ENCODE results near the gene AMER3.

Gene AMER3

GRCh38 chr2:130762031-130762909 lies 6.9 kb downstream of the AMER3 start:
- Histone ChIP-seq H3K9me3 (ENCODE audit: insufficient read depth, low read depth, low read length) (no peaks in the 10 kb centered on the region; the same call in 1 of the 2 replicates), H3K9ac (ENCODE audit: low read depth, low read length, poor library complexity, severe bottlenecking) (no peak overlapping the region), H3K4me1 (ENCODE audit: insufficient read depth, low read length, poor library complexity, severe bottlenecking) (no peaks in the 10 kb centered on the region), H2AFZ (ENCODE audit: low read length) (no peak overlapping the region), H3K79me2 (ENCODE audit: insufficient read depth, low read length) (no peaks in the 10 kb centered on the region), H3K27me3 (ENCODE audit: insufficient read depth, low read length, poor library complexity, severe bottlenecking) (no peaks in the 10 kb centered on the region), H3F3A (ENCODE audit: low read depth) (no peaks in the 10 kb centered on the region), H4K20me1 (ENCODE audit: insufficient read depth, low read length, poor library complexity, severe bottlenecking) (no peaks in the 10 kb centered on the region), H3K4me3 (ENCODE audit: low read length, poor library complexity, severe bottlenecking) (no peak overlapping the region), H3K36me3 (ENCODE audit: insufficient read depth, low read length) (no peaks in the 10 kb centered on the region), H3K4me2 (ENCODE audit: low read depth, low read length, poor library complexity, severe bottlenecking) (no peak overlapping the region), H3K9me2 (replicated peaks; ENCODE audit: low read depth, low read length) (no peaks in the 10 kb centered on the region)
- no peak for TF ChIP-seq CTCF (conservative IDR thresholded peaks at IDR 0.05; ENCODE audit: low read length)
- no peak for TF ChIP-seq EZH2phosphoT487 (IDR thresholded peaks at IDR 0.05; ENCODE audit: borderline replicate concordance)

- no peaks in the 10 kb centered on the region for H3K4me1 ChIP-seq (ENCODE audit: insufficient read depth, low read length, poor library complexity, severe bottlenecking)
- no peaks in the 10 kb centered on the region for H3K79me2 ChIP-seq (ENCODE audit: insufficient read depth, low read length)
- no peaks in the 10 kb centered on the region for H3K36me3 ChIP-seq (ENCODE audit: insufficient read depth, low read length)
- H3F3A ChIP-seq (ENCODE audit: low read depth): no peaks in the 10 kb centered on the region
- H3K9me3 ChIP-seq (ENCODE audit: insufficient read depth, low read depth, low read length): no peaks in the 10 kb centered on the region; the same call in 1 of the 2 replicates
- no peak overlapping the region for H3K4me2 ChIP-seq (ENCODE audit: low read depth, low read length, poor library complexity, severe bottlenecking)
- no peaks in the 10 kb centered on the region for H3K27me3 ChIP-seq (ENCODE audit: insufficient read depth, low read length, poor library complexity, severe bottlenecking)
- no peak overlapping the region for H3K9ac ChIP-seq (ENCODE audit: low read depth, low read length, poor library complexity, severe bottlenecking)
- TF ChIP-seq CTCF (conservative IDR thresholded peaks at IDR 0.05; ENCODE audit: low read length): no peak
- no peak for TF ChIP-seq EZH2phosphoT487 (IDR thresholded peaks at IDR 0.05; ENCODE audit: borderline replicate concordance)
- no peaks in the 10 kb centered on the region for H3K9me2 ChIP-seq (replicated peaks; ENCODE audit: low read depth, low read length)
- no peaks in the 10 kb centered on the region for H4K20me1 ChIP-seq (ENCODE audit: insufficient read depth, low read length, poor library complexity, severe bottlenecking)
- no peak overlapping the region for H3K4me3 ChIP-seq (ENCODE audit: low read length, poor library complexity, severe bottlenecking)
- H2AFZ ChIP-seq (ENCODE audit: low read length): no peak overlapping the region
These were observed 7.6 kb downstream of the AMER3 start for GRCh38 chr2:130762910-130763385.

GRCh38 chr2:130763405-130763804 lies 8.1 kb downstream of the AMER3 start:
- H3K27me3 ChIP-seq (ENCODE audit: insufficient read depth, low read length, poor library complexity, severe bottlenecking): no peaks in the 10 kb centered on the region
- H3K4me2 ChIP-seq (ENCODE audit: low read depth, low read length, poor library complexity, severe bottlenecking): no peak overlapping the region
- no peaks in the 10 kb centered on the region for H3K36me3 ChIP-seq (ENCODE audit: insufficient read depth, low read length)
- H4K20me1 ChIP-seq (ENCODE audit: insufficient read depth, low read length, poor library complexity, severe bottlenecking): no peaks in the 10 kb centered on the region
- no peak overlapping the region for H2AFZ ChIP-seq (ENCODE audit: low read length)
- H3K79me2 ChIP-seq (ENCODE audit: insufficient read depth, low read length): no peaks in the 10 kb centered on the region
- no peak overlapping the region for H3K4me3 ChIP-seq (ENCODE audit: low read length, poor library complexity, severe bottlenecking)
- no peaks in the 10 kb centered on the region for H3K4me1 ChIP-seq (ENCODE audit: insufficient read depth, low read length, poor library complexity, severe bottlenecking)
- no peaks in the 10 kb centered on the region for H3F3A ChIP-seq (ENCODE audit: low read depth)
- no peak overlapping the region for H3K9ac ChIP-seq (ENCODE audit: low read depth, low read length, poor library complexity, severe bottlenecking)
- H3K9me2 ChIP-seq (replicated peaks; ENCODE audit: low read depth, low read length): no peaks in the 10 kb centered on the region
- TF ChIP-seq EZH2phosphoT487 (IDR thresholded peaks at IDR 0.05; ENCODE audit: borderline replicate concordance) (no peak), CTCF (conservative IDR thresholded peaks at IDR 0.05; ENCODE audit: low read length) (no peak)
- no peaks in the 10 kb centered on the region; the same call in 1 of the 2 replicates for H3K9me3 ChIP-seq (ENCODE audit: insufficient read depth, low read depth, low read length)

Data from Loucy (cell line).